Inferior parietal cortex (tissue), 1 donor: Measurements from ENCODE around the gene KDM4B.

ENCODE experiments used
- DNase-seq: peaks from one replicate; pipeline ENCODE4 v3.0.0-alpha.2; 2016; ENCODE audit errors: extremely low spot score

Gene KDM4B

DNA sequence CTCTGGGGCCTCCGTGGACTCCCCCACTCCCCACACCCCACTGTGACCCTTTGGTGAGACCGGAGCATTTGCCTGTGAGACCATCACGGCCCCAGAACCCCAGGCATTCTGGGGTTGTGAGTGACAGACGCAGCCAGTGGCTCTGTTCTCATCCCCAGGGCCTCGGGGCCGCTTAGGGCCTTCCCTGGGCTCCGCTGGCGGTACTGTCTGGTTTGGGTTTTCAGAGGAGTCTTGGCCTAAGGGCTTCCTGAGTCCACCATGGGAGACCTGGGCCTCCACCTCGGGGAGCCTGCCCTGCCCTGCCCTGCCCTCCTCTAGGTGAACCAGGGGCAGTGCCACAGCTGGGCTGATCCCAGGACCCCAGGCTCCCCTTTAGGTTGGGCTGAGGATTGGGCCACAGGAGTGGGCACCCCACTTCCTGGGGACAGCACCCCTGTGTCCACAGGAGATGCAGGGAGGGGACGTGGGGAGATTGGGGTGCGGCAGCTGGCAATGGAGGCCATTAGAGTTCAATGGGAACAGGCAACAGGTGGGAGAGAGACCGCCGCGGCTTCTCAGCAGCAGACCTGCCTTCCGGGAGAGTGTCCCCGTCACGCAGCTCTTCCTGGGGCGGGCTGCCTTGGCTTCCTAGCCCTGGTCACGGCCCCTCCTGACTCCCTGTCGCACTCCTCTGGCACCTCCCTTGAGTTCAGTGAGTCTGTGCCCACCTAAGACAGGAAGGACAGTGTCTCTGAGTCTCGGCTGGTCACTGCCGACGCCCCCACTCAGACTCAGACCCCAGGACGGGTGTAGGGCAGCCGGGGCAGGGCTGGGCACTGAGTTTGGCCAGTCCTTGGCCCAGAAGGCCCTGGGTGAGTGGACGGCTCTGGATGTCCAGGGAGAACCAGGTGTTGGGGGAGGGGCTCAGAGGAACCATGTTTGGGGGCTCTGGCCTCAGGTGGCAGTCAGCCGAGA, 164.1 kb downstream of the KDM4B start:
- no peak for DNase-seq

DNA sequence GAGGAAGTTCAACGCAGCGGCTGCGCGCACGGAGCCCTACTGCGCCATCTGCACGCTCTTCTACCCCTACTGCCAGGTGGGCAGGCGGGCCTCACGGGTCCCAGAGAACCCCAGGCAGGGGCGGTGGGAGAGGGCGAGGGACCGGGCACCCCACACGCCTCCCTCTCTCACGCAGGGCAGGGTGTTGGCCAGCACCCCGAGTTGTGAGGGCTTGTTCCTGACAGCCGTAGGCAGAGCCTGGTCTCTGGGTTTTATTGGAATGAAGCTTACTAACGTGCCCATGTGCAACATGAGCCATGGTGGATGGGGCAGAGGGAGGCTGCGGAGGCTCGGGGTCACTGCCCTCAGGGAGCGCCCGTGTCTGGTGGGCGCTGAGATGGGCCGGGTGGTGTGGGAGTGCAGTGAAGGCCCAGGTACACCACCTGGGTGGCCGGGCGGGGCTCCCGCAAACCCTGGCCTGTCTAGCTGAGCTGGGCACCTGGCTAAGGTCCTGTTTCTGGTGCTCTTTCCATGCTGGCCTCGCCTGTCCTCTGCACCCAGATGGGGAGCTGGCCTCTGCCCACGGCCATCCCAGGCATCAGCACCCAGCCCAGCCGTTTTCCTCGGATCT, 165.2 kb downstream of the KDM4B start:
- DNase-seq, result no peak

DNA sequence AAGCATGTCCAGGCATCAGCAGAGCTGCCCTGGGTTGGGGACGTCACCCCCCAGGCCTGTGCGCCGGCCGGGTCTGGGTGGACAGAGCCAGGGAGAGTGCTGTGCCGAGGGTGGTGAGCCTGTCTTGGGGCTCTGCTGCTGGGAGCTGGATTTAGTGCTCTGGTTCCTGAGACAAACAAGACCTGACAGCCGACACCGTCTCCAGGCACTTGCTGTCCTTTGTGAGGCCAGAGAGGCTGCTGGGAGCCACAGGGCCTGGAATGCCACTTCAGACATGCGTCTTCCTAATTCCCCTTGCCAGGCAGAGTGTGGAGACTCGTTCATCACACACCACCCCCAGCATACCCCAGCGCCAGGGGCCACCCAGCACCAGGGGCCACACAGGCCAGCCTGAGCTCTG, 165.8 kb downstream of the KDM4B start:
- no peak for DNase-seq

DNA sequence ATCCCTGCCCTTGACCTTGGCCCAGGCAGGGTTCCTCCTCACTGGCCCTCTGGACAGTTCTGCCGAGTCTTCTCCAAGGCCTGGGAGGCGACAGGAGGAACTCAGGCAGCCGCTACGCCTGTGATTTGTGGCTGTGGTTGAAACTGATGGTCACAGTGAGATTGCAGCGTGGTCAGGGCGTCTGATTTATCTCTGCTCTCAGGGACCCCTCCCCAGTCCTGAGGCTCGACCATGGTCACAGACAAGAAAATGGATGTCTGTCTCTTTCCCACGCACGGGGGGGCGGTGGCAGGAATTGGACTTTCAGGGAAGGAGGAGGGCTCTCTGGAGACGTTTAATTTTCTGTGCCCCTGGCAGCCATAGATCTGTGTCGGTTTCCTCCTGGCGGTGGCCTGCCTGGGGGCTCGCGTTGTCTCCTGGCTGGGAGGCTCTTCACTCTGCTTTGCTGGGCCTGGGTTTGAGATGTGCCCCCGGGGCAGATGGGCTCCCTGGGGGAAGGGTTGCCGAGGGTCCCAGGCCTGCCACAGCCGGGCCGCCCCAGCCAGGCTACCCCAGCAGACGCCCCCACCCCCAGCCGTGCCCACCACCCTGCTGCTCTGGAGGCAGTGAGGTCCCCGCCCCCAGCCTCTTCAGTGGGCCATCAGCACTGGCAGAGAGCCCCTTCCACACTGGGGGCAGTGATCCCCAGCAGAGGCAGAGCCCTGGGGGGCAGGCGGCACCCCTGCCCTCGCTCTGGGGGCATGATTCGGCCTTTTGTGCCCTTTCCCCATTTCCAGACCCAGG, 167.4 kb downstream of the KDM4B start:
- DNase-seq, result no peak

DNA sequence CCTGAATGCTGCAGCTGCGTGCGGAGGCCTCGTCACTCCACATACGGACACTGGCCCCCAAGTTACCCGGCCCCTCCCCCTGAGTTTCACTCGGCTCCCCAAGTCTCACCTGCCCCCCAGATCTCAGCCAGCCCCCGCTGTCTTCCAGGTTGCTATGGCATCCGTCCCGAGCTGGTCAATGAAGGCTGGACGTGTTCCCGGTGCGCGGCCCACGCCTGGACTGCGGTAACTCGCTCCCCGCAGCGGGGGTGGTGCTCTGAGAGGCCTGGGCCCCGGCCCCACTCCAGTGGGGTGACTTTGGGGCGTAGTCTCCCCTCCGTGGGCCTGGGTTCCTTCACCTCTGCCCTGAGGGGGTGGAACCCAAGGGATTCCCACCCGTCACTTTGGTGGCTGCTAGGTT, 168.2 kb downstream of the KDM4B start:
- DNase-seq, result no peak

DNA sequence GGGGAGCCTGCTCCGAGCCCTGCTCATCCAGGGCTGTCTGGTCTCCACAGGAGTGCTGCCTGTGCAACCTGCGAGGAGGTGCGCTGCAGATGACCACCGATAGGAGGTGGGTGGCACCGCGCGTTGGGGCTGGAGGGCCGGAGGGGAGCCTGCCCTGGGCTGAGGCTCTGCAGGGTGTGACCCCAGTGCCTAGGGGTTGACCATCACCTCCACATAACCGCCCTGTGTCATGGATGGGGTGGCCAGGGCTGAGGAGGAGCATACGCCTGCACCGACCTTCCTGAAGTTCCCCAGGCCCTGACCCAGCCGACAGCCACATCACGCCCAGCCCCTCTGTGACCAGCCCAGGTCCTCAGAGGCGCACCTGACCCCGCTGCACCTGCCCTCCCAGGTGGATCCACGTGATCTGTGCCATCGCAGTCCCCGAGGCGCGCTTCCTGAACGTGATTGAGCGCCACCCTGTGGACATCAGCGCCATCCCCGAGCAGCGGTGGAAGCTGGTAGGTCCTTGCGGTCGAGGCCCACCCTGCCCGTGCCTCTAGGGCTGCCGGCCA, 168.7 kb downstream of the KDM4B start:
- DNase-seq, result no peak

DNA sequence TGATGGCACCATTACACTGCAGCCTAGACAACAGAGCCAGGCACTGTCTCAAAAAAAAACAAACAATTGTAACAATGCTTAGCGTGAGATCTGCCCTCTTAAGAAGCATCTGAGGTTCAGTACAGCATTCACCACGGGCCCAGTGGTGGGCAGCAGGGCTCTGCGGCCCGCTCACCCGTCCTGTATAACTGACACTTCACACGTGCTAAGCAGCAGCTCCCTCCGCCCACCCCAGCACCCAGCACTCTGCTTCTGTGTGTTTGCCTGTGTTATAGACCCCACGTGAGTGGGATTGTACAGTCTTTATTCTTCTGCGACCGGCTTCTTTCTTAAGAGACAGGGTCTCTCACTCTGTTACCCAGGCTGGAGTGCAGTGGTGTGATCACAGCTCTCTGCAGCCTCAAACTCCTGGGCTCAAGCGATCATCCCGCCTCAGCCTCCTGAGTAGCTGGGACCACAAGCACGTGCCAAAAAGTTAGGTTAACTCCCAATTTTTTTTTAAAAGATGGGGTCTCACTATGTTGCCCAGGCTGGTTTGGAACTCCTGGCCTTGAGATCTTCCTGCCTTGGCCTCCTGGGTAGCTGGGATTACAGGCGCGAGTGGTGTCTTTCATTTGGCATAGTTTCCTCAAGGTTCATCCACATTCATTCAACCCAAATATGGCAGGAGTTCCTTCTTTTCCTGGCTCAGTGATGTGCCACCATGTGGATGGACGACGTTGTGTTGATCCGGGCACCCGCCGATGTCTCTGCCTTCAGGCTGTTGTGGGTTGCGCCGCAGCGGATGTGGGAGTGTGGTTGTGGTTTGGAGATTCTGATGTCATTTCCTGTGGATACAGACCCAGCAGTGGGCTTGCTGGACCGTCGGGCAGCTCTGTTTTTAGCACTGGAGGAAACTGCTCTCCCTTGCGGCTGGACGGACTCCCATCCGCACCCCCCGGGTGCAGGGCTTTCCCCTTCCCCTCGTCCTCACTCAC, 170.0 kb downstream of the KDM4B start:
- peak; percentile 39 for DNase-seq

DNA sequence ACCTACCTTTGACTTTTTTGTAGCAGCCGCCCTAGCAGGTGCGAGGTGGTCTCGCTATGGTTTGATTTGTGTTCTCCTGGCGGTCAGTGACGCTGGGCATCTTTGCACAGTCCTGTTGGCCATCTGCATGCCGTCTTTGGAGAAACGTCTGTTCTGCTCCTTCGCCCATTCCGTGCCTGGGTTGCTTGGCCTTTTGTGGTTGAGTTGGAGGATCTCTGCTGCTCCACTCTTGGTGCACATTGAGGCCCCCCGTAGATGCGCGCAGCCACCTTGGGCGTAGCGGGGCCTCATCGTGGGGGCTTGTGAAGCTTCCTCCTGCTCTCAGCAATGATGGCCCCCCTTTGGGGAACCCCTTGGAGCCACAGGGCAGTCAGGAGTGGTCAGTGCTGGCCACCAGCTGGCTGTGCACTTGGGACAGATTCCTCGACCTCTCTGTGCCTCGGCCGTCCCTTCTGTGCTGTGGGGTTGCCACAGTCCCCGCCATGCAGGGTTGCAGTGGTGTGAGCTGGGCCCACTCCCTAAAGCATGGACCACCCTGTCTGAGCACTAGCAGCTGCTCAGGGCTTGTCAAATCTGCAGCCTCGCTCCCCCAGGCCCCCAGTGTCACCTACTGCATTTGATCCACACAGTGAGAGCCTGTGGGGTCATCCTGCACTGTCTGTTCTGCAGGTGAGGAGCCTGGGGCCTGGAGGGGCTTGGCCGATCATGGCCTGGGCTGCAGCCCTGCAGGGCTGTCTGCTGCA, 170.8 kb downstream of the KDM4B start:
- DNase-seq, result no peak

DNA sequence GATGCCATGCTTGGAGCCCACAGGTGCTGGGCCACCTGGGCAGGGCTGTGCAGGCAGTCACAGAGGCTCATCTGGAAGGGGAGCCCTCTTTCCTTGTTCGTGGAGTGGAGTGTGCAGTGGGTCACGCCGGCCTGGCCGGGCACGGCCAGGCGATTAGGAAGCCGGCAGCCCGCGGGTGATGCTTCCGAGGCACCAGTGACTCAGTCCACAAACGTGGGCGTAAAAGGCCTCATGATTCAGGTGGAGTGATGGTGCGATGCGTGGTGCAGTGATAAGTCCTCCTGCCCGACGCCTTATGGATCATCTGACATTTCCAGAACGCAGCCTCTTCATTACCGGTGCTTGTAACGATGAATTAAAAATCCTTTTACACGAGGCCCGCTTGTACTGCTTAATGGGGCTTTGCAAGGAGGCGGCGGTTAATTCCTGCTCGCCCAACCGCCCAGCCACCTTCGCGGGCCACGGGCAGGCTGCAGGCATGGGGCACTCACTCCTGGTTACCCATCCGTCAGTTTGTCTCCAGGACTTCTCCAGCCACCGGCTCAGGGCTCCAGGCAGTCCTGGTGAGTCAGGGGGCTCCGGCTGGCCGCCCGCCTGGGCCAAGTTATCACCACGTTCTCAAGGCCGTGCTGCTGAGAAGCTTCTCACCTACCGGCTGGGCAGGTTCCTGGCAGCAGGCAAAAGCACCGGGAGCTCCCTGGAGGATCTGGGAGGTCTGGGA, 172.4 kb downstream of the KDM4B start:
- DNase-seq, result no peak

DNA sequence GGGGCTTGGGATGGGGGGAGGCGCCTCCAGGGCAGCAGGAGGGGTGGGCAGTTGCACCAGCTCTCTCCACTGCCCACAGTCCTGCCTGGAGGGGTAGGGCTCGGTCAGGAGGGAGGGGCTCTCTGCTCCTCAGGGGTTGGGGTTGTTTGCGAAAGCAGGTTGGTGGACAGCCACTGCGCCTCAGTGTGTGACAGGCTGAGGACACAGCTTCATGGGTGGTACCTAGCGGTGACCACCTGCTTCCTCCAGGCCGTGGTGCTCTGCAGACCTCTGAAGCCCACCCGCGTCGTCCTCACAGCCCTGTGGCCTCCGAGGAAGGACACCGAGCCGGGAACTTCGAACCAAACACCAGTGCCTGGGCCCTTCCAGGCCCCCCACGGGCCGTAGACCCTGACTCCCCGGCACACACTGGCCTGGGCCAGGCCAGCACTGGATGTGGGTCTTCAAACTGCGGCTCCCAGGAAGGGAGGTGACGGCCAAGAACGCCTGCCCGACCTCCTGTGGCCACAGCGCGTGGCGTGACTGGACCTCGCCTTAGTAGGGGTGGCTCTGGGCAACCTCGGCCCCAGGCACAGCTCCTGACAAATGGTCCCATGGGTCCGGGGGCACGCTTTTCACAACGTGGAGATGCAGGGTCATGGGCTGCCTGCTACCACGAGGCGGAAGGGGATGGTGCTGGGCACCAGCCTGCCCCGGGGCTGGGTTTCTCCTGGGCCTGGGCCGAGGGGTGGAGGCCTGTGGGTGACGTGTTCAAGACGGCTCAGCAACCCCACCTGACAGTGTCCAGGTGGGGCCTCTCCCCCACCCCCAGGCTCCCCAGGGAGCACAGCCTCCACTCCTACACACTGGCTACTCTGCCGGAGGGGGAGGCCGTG, 173.2 kb downstream of the KDM4B start:
- DNase-seq, result no peak

DNA sequence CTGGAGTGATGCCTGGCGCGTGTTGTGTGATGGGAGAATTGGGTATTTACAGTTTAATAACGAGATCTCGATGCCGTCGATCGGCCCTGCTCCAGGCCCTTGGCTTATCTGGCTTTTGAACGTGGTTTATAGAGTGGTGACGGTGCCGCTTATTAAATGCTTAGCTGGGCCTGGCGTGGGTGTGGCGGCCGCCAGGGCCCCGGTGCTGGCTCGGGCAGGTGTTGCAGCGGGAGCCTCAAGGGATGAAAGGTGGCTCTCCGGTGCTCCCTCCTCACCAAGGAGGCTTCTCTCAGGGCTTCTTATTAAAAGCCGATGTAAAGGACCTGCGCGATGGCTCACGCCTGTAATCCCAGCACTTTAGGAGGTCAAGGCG, 173.8 kb downstream of the KDM4B start:
- no peak for DNase-seq

DNA sequence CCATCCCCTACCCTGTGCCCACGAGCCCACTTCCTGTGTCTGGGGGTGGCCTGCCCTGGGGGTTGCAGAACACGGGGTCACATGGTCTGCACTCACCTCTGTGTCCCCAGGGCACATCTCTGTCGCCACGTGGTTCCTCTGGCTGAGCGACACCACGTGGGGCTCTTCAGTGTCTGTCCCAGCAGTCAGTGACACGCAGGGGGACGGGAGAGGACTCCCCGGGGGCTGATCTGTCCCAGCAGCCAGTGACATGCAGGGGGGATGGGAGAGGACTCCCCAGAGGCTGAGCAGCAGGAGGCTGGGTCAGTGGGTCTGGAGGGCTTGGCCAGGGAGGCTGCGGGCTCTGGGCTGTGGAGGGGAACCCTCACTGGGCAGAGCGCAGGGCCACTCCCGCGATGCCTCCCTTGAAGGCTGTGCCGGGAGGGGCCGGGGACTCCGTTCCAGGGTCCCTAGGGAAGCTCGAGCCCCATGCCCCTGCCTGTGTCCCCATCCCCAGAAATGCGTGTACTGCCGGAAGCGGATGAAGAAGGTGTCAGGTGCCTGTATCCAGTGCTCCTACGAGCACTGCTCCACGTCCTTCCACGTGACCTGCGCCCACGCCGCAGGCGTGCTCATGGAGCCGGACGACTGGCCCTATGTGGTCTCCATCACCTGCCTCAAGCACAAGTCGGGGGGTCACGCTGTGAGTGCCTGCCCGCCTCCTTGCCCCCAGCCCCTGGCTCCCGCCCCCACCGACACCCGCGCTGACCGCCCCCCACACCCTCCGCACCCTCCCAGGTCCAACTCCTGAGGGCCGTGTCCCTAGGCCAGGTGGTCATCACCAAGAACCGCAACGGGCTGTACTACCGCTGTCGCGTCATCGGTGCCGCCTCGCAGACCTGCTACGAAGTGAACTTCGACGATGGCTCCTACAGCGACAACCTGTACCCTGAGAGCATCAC, 174.8 kb downstream of the KDM4B start:
- DNase-seq, result no peak

DNA sequence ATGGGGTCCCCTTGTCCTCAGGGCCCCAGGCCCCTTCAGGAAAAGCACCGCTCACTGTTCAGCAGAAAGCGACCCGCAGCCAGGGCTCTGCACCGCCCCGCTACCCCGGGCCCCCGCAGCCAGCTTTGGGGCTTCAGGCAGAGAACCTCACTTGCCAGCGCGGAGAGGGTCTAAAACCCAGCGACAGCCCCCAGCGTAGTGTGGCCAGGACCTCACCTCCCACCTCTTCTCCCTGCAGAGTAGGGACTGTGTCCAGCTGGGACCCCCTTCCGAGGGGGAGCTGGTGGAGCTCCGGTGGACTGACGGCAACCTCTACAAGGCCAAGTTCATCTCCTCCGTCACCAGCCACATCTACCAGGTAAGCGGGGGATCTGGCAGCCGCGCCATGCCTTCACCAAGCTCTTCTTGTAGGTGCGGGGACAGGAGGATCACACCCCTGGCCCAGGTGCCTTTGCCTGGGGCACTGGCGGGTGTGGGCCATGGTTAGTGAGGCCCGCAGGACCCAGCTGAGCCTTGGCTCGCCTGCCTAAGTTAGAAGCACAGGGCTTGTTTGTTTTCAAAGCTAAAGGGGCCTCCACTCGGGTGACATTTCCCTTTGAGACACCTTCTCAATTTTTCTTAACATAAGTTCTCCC, 175.7 kb downstream of the KDM4B start:
- no peak for DNase-seq

DNA sequence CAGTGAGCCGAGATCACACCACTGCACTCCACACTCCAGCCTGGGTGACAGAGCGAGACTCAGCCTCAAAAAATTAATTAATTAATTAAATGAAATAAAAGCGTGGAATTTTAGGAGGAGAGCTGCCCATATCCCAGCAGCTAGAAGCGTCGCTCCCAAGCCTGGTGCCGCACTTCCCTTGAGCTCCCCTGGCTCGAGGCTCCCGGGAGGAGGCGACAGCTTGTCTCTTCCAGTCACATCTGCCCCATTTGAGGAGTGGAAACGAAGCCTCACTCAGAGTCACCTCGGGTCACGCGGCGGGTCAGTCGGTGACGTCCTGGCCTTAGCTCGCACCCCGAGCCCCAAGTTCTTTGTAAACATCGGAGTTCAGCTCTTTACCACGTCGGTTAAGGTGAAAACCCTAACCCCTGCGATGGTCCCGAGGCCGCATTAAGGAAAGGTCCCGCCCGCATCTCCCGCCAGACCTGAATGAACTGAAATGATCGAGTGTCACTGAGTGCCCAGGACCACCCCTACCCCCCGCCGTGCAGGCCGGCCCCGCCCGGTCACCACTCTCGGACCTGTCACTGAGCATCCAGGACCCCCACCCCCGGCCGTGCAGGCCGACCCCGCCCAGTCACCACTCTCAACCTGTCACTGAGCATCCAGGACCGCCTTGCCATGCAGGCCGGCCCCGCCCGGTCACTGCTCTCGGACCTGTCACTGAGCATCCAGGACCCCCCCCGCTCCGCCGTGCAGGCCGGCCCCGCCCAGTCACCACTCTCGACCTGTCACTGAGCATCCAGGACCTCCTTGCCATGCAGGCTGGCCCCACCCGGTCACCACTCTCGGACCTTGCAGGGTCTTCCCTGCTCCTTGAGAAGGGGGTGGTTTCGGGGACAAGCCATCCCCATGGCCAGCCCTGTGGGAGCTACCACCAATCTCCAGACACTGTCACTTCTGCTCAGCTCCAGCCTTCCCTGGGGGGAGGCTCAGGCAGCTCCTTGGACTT, 176.9 kb downstream of the KDM4B start:
- DNase-seq, result no peak

DNA sequence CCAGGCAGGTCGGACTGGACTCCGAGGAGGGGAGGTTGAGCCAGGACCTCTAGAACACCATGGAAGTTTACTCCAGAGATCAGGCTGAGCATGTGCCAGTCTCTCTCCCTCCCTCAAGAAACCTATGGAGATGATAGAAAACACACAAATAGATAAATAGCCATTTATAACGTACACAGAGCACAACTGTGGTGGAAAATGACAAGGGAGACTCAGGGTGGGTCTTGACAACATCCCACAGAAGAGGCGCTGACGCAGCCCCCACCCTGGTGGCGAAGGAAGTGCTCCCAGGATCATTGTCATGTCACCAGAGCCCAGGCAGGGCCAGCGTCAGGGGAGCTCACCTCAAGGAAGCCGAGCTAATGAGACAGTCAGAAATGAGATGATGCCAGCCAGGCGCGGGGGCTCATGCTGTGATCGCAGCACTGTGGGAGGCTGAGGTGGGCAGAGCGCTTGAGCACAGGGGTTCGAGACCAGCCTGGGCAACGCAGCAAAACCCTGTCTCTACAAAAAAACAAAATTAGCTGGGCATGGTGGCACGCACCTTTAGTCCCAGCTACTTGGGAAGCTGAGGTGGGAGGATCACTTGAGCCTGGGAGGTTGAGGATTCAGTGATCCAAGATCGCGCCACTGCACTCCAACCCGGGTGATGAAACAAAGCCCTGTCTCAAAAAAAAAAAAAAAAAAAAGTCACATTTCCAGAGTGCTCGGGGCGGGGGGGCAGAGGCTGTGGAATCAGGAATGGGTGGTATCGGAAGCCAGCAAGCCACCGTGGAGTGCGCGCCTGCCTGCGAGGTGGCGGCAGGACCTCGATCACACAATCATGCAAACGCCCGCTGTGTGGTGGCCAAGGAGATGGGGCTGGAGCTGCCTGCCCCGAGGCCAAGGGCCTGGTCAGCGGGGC, 178.4 kb downstream of the KDM4B start:
- DNase-seq, result no peak
